HepG2 (cell line): ENCODE results near the gene CASKIN2. TPM values are rescaled to one million over a fixed set of nuclear protein-coding genes. Genes with fewer than 3 reads are reported as not detected.

Source experiments
- DNMT1 ChIP-seq: sonication (generic); formaldehyde crosslinking; IDR thresholded peaks from 2 replicates; pipeline ENCODE4 v1.5.1; 2020; ENCODE audit warnings: mild to moderate bottlenecking, missing genetic modification reagents
- GFI1 ChIP-seq: sonication (generic); formaldehyde crosslinking; IDR thresholded peaks from 2 replicates; pipeline ENCODE4 v1.5.0; 2020; ENCODE audit warnings: missing genetic modification reagents, mild to moderate bottlenecking, borderline replicate concordance
- MAF1 ChIP-seq: sonication (generic); formaldehyde crosslinking; IDR thresholded peaks from 2 replicates; pipeline ENCODE4 v1.5.0; 2020; ENCODE audit warnings: missing genetic modification reagents, borderline replicate concordance
- NFYC ChIP-seq: IDR thresholded peaks from 2 replicates; pipeline ENCODE4 v1.6.1; 2016; ENCODE audit warnings: missing genetic modification reagents, missing compliant biosample characterization
- SAFB2 ChIP-seq: sonication (generic); formaldehyde crosslinking; IDR thresholded peaks from 2 replicates; pipeline ENCODE4 v1.5.1; 2020; ENCODE audit warnings: missing genetic modification reagents, low read depth, mild to moderate bottlenecking, borderline replicate concordance
- SOX13 ChIP-seq, 3 experiments: fragments of 450-650 bp in 1 of 3; sonication (generic) in 1 of 3; formaldehyde crosslinking in 1 of 3; IDR thresholded peaks in 2 of 3; conservative IDR thresholded peaks in 1 of 3; 2 replicates each; pipeline versions ENCODE4 v1.5.0 to v1.6.1; 2016 to 2020; ENCODE audit warnings: antibody characterized with exemption in 1 of 3, mild to moderate bottlenecking in 1 of 3, missing compliant biosample characterization in 1 of 3, missing genetic modification reagents in 1 of 3, moderate library complexity in 1 of 3
- SOX5 ChIP-seq: IDR thresholded peaks from 2 replicates; pipeline ENCODE4 v1.6.1; 2016; ENCODE audit warnings: borderline replicate concordance
- ZNF253 ChIP-seq: sonication (generic); formaldehyde crosslinking; IDR thresholded peaks from 2 replicates; pipeline ENCODE4 v1.8.0; 2022; ENCODE audit warnings: mild to moderate bottlenecking, missing genetic modification reagents, borderline replicate concordance
- ZNF546 ChIP-seq: sonication (generic); formaldehyde crosslinking; conservative IDR thresholded peaks from 2 replicates; pipeline ENCODE4 v1.8.1; 2023; ENCODE audit warnings: mild to moderate bottlenecking, missing genetic modification reagents
- ZNF720 ChIP-seq: sonication (generic); formaldehyde crosslinking; IDR thresholded peaks from 2 replicates; pipeline ENCODE4 v1.4.0; 2020; ENCODE audit warnings: missing genetic modification reagents
- ZNF891 ChIP-seq: sonication (generic); formaldehyde crosslinking; IDR thresholded peaks from 2 replicates; pipeline ENCODE4 v1.5.0; 2020; ENCODE audit warnings: mild to moderate bottlenecking, missing genetic modification reagents
- polyA plus RNA-seq, 8 experiments: library from polyadenylated mRNA; depleted of rRNA in 3 of 8; stranded (reverse) in 7 of 8; unstranded in 1 of 8; fragments of >200 nt; fragmentation: Illumina TruSeq in 4 of 8; extraction: Trizol in 4 of 8; gene quantifications; 2 replicates each; pipeline versions ENCODE4 v1.2.1 to v1.2.3, GENCODE V29; 2011 to 2016; ENCODE audit warnings: low read depth in 4 of 8, missing spikeins in 1 of 8, mixed read lengths in 1 of 8; ENCODE audit not compliant: insufficient read depth in 1 of 8
- total RNA-seq, 5 experiments: library from RNA; depleted of rRNA; stranded (reverse); fragments of >200 nt; fragmentation: Illumina TruSeq; extraction: Trizol; gene quantifications; 2 replicates each; pipeline ENCODE4 v1.2.3, GENCODE V29; 2016; ENCODE audit warnings: low read depth in 1 of 5
- TF ChIP-seq, protein P1 (sequence below): sonication (generic); formaldehyde crosslinking; IDR thresholded peaks from 2 replicates; pipeline ENCODE4 v1.4.0; 2020; ENCODE audit warnings: mild to moderate bottlenecking, missing genetic modification reagents
- TF ChIP-seq, protein P2 (sequence below): sonication (generic); formaldehyde crosslinking; IDR thresholded peaks from 2 replicates; pipeline ENCODE4 v1.9.0; 2021; ENCODE audit warnings: missing genetic modification reagents, borderline replicate concordance
- TF ChIP-seq, protein P3 (sequence below): IDR thresholded peaks from 2 replicates; pipeline ENCODE4 v1.6.1; 2016; ENCODE audit warnings: missing biosample characterization, missing genetic modification reagents, low read depth
- TF ChIP-seq, protein P4 (sequence below): sonication (generic); formaldehyde crosslinking; IDR thresholded peaks from 2 replicates; pipeline ENCODE4 v1.4.0; 2020; ENCODE audit warnings: missing genetic modification reagents
- TF ChIP-seq, protein P5 (sequence below): sonication (generic); formaldehyde crosslinking; IDR thresholded peaks from 2 replicates; pipeline ENCODE4 v1.5.0; 2020; ENCODE audit warnings: missing genetic modification reagents
- TF ChIP-seq, protein P6 (sequence below): sonication (generic); formaldehyde crosslinking; IDR thresholded peaks from 2 replicates; pipeline ENCODE4 v1.9.0; 2021; ENCODE audit warnings: missing genetic modification reagents, borderline replicate concordance

Gene CASKIN2
- total and polyA plus RNA-seq, 2 of the 13 experiments (the other 11 are each of a cell fraction or from before 2014, with no cell fraction given) = 5.2 to 7.8 TPM

DNA sequence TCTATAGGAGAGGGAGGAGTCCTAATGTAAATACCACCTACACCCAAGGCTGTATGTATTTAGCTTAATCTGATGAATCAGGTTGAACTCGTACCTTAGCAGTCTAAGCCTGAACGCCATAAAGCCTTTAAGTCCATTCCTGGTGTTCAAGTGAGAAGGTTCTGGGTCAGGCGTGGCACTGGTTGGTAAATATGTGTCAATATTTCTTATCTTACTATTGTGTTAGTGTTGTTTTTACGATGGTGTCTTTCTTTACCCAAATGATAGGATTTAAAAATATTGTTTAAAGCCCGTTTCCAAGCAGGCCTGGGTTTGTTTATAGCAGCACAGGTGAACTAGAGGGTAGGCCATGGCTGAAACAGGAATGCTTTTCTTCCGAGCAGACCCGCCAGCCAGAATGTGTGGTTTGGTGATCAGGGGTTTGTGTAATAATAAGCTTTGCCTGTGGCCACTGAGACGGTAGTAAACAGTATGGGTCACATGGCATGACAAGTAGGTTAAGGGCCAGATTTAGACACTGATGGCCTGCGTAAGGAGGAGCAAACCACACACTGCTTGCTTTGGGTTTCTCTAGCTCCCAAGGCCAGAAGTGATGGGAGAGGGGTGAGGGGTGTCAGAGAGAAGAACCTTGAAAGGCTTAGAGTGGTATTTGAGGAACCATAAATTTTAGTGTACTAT is 55.6 kb downstream of the CASKIN2 start (continued):
- TF ChIP-seq, protein P1, sequence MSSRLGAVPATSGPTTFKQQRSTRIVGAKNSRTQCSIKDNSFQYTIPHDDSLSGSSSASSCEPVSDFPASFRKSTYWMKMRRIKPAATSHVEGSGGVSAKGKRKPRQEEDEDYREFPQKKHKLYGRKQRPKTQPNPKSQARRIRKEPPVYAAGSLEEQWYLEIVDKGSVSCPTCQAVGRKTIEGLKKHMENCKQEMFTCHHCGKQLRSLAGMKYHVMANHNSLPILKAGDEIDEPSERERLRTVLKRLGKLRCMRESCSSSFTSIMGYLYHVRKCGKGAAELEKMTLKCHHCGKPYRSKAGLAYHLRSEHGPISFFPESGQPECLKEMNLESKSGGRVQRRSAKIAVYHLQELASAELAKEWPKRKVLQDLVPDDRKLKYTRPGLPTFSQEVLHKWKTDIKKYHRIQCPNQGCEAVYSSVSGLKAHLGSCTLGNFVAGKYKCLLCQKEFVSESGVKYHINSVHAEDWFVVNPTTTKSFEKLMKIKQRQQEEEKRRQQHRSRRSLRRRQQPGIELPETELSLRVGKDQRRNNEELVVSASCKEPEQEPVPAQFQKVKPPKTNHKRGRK (CRISPR knock-in tag) = 0 out of 2 replicates have a peak, but pooled peaks have one; percentile 20
- peak; percentile 24; the same call in 1 of the 2 replicates for TF ChIP-seq GFI1 (CRISPR knock-in tag)
- TF ChIP-seq, protein P2, sequence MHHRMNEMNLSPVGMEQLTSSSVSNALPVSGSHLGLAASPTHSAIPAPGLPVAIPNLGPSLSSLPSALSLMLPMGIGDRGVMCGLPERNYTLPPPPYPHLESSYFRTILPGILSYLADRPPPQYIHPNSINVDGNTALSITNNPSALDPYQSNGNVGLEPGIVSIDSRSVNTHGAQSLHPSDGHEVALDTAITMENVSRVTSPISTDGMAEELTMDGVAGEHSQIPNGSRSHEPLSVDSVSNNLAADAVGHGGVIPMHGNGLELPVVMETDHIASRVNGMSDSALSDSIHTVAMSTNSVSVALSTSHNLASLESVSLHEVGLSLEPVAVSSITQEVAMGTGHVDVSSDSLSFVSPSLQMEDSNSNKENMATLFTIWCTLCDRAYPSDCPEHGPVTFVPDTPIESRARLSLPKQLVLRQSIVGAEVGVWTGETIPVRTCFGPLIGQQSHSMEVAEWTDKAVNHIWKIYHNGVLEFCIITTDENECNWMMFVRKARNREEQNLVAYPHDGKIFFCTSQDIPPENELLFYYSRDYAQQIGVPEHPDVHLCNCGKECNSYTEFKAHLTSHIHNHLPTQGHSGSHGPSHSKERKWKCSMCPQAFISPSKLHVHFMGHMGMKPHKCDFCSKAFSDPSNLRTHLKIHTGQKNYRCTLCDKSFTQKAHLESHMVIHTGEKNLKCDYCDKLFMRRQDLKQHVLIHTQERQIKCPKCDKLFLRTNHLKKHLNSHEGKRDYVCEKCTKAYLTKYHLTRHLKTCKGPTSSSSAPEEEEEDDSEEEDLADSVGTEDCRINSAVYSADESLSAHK (CRISPR knock-in tag) = no peak
- 0 out of 2 replicates have a peak, but pooled peaks have one; percentile 28 for TF ChIP-seq SOX13 (IDR thresholded peaks at IDR 0.05)
- peak in 1 of 2 experiments; percentile 67; a peak in 2 of 4 replicates for TF ChIP-seq SOX13 (CRISPR knock-in tag; conservative IDR thresholded peaks at IDR 0.05 in 1 of 2, IDR thresholded peaks at IDR 0.05 in 1 of 2)
- TF ChIP-seq, protein P3, sequence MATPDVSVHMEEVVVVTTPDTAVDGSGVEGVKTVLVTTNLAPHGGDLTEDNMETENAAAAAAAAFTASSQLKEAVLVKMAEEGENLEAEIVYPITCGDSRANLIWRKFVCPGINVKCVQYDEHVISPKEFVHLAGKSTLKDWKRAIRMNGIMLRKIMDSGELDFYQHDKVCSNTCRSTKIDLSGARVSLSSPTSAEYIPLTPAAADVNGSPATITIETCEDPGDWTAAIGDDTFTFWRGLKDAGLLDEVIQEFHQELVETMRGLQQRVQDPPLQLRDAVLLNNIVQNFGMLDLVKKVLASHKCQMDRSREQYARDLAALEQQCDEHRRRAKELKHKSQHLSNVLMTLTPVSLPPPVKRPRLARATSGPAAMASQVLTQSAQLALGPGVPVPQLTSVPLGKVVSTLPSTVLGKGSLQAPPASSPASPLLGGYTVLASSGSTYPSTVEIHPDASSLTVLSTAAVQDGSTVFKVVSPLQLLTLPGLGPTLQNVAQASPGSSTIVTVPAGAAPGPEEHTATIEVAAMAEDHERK (CRISPR knock-in tag) = no peak
- TF ChIP-seq, protein P4, sequence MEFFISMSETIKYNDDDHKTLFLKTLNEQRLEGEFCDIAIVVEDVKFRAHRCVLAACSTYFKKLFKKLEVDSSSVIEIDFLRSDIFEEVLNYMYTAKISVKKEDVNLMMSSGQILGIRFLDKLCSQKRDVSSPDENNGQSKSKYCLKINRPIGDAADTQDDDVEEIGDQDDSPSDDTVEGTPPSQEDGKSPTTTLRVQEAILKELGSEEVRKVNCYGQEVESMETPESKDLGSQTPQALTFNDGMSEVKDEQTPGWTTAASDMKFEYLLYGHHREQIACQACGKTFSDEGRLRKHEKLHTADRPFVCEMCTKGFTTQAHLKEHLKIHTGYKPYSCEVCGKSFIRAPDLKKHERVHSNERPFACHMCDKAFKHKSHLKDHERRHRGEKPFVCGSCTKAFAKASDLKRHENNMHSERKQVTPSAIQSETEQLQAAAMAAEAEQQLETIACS (CRISPR knock-in tag) = no peak
- no peak for TF ChIP-seq ZNF891
- peak; percentile 69 for TF ChIP-seq SOX5 (CRISPR knock-in tag)
- TF ChIP-seq SAFB2 (CRISPR knock-in tag) = no peak
- TF ChIP-seq, protein P5, sequence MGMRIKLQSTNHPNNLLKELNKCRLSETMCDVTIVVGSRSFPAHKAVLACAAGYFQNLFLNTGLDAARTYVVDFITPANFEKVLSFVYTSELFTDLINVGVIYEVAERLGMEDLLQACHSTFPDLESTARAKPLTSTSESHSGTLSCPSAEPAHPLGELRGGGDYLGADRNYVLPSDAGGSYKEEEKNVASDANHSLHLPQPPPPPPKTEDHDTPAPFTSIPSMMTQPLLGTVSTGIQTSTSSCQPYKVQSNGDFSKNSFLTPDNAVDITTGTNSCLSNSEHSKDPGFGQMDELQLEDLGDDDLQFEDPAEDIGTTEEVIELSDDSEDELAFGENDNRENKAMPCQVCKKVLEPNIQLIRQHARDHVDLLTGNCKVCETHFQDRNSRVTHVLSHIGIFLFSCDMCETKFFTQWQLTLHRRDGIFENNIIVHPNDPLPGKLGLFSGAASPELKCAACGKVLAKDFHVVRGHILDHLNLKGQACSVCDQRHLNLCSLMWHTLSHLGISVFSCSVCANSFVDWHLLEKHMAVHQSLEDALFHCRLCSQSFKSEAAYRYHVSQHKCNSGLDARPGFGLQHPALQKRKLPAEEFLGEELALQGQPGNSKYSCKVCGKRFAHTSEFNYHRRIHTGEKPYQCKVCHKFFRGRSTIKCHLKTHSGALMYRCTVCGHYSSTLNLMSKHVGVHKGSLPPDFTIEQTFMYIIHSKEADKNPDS (CRISPR knock-in tag) = no peak
- no peak for TF ChIP-seq DNMT1 (CRISPR knock-in tag)
- TF ChIP-seq MAF1 (CRISPR knock-in tag) = no peak
- TF ChIP-seq NFYC = no peak; the same call in 1 of the 2 replicates
- TF ChIP-seq ZNF253 (CRISPR knock-in tag) = no peak
- TF ChIP-seq, protein P6, sequence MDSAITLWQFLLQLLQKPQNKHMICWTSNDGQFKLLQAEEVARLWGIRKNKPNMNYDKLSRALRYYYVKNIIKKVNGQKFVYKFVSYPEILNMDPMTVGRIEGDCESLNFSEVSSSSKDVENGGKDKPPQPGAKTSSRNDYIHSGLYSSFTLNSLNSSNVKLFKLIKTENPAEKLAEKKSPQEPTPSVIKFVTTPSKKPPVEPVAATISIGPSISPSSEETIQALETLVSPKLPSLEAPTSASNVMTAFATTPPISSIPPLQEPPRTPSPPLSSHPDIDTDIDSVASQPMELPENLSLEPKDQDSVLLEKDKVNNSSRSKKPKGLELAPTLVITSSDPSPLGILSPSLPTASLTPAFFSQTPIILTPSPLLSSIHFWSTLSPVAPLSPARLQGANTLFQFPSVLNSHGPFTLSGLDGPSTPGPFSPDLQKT = no peak
- no peak for TF ChIP-seq ZNF546 (CRISPR knock-in tag)
- no peak for TF ChIP-seq ZNF720
